Gastrocnemius medialis (tissue), 4 donors: ENCODE data around the gene SPECC1L.

Source experiments
- POLR2A ChIP-seq, 2 donors: fragments of 450-650 bp; IDR thresholded peaks; one replicate each; pipeline ENCODE4 v1.6.1; 2017; ENCODE audit warnings: antibody characterized with exemption in 2 of 2, mild to moderate bottlenecking in 2 of 2, moderate library complexity in 2 of 2
- TF ChIP-seq, protein P1 (sequence below), 5 experiments: fragments of 450-650 bp in 3 of 5; fragments of 200-600 bp in 2 of 5; sonication (generic) in 2 of 5; IDR thresholded peaks in 4 of 5; conservative IDR thresholded peaks in 1 of 5; 1 replicate in 4 of 5; 2 replicates in 1 of 5; pipeline ENCODE4 v1.5.1; 2016 to 2019; ENCODE audit warnings: antibody characterized with exemption in 5 of 5, mild to moderate bottlenecking in 3 of 5, moderate library complexity in 3 of 5

DNA sequence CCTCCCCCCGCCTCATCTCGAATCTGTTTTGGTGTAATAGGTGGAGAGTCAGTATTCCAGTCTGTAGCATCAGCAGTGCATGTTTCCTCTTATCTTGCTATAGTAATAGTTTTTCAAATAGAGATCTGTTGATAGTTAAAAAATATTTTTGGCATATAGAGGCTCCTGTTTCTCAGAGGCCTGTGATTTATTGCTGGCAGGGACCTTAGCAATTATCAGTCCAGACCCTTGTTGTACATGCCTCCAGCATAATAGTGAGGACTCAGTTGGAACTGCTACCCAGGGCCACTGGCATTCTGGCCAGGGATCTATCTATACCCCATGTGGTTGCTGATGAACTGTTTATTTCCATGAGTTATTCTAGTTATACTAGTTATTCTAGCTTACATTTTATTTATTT lies 52.6 kb downstream of the SPECC1L start:
- TF ChIP-seq POLR2A (IDR thresholded peaks at IDR 0.05), result no peak
- TF ChIP-seq, protein P1, sequence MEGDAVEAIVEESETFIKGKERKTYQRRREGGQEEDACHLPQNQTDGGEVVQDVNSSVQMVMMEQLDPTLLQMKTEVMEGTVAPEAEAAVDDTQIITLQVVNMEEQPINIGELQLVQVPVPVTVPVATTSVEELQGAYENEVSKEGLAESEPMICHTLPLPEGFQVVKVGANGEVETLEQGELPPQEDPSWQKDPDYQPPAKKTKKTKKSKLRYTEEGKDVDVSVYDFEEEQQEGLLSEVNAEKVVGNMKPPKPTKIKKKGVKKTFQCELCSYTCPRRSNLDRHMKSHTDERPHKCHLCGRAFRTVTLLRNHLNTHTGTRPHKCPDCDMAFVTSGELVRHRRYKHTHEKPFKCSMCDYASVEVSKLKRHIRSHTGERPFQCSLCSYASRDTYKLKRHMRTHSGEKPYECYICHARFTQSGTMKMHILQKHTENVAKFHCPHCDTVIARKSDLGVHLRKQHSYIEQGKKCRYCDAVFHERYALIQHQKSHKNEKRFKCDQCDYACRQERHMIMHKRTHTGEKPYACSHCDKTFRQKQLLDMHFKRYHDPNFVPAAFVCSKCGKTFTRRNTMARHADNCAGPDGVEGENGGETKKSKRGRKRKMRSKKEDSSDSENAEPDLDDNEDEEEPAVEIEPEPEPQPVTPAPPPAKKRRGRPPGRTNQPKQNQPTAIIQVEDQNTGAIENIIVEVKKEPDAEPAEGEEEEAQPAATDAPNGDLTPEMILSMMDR (IDR thresholded peaks at IDR 0.05 in 4 of 5, conservative IDR thresholded peaks at IDR 0.05 in 1 of 5), result no peak
